ENCODE data around the gene SCN10A.

Gene SCN10A

GRCh38 chr3:38816026-38816425, at the start of gene SCN10A:
SCN10A (minus strand) TSS chr3:38816217; CDS start chr3:38794010, 22,207 bp downstream.
- DNase-seq (ENCODE audit: low read depth) = no peak

GRCh38 chr3:38853011-38853410, 37.0 kb upstream of the SCN10A start:
- no peak for DNase-seq (ENCODE audit: low read depth)

- peak; percentile 64 for DNase-seq (ENCODE audit: low read depth)
Observed at GRCh38 chr3:38843898-38844297, 27.9 kb upstream of the SCN10A start.

- no peak for DNase-seq (ENCODE audit: low read depth)
Observed at GRCh38 chr3:38842266-38842965, 26.4 kb upstream of the SCN10A start.

- DNase-seq (ENCODE audit: low read depth) = peak; percentile 44
Observed at GRCh38 chr3:38840987-38841386, 25.0 kb upstream of the SCN10A start.

- no peak for DNase-seq (ENCODE audit: low read depth)
Observed at GRCh38 chr3:38837358-38837757, 21.3 kb upstream of the SCN10A start.

- no peak for DNase-seq (ENCODE audit: low read depth)
Observed at GRCh38 chr3:38836561-38836960, 20.5 kb upstream of the SCN10A start.

- peak; percentile 37 for DNase-seq (ENCODE audit: low read depth)
Observed at GRCh38 chr3:38835939-38836338, 19.9 kb upstream of the SCN10A start.

GRCh38 chr3:38834717-38835116, 18.7 kb upstream of the SCN10A start:
- DNase-seq (ENCODE audit: low read depth) = no peak

GRCh38 chr3:38834110-38834509, 18.1 kb upstream of the SCN10A start:
- peak; percentile 87 for DNase-seq (ENCODE audit: low read depth)

GRCh38 chr3:38829404-38829803, 13.4 kb upstream of the SCN10A start:
- DNase-seq (ENCODE audit: low read depth) = peak; percentile 79

GRCh38 chr3:38828681-38829080, 12.7 kb upstream of the SCN10A start:
- DNase-seq (ENCODE audit: low read depth) = no peak

GRCh38 chr3:38827791-38828190, 11.8 kb upstream of the SCN10A start:
- no peak for DNase-seq (ENCODE audit: low read depth)

- no peak for DNase-seq (ENCODE audit: low read depth)
Observed at GRCh38 chr3:38826001-38826400, 10.0 kb upstream of the SCN10A start.

GRCh38 chr3:38824349-38824748, 8.3 kb upstream of the SCN10A start:
- DNase-seq (ENCODE audit: low read depth) = no peak

- no peak for DNase-seq (ENCODE audit: low read depth)
Observed at GRCh38 chr3:38823722-38824121, 7.7 kb upstream of the SCN10A start.

- no peak for DNase-seq (ENCODE audit: low read depth)
Observed at GRCh38 chr3:38823186-38823585, 7.2 kb upstream of the SCN10A start.

GRCh38 chr3:38811822-38812221, 4.2 kb downstream of the SCN10A start:
- DNase-seq (ENCODE audit: low read depth) = no peak

GRCh38 chr3:38805765-38806386, 10.1 kb downstream of the SCN10A start:
- peak; percentile 74 for DNase-seq (ENCODE audit: low read depth)

GRCh38 chr3:38805004-38805403, 11.0 kb downstream of the SCN10A start:
- DNase-seq (ENCODE audit: low read depth) = no peak

- no peak for DNase-seq (ENCODE audit: low read depth)
Observed at GRCh38 chr3:38800511-38800910, 15.5 kb downstream of the SCN10A start.

- no peak for DNase-seq (ENCODE audit: low read depth)
Observed at GRCh38 chr3:38793721-38794120, 22.3 kb downstream of the SCN10A start.

- DNase-seq (ENCODE audit: low read depth) = no peak
Observed at GRCh38 chr3:38792983-38793382, 23.0 kb downstream of the SCN10A start.

- peak; percentile 16 for DNase-seq (ENCODE audit: low read depth)
Observed at GRCh38 chr3:38782148-38782547, 33.9 kb downstream of the SCN10A start.
